ENCODE measurements around the gene RIC1. TPM values are rescaled to one million over a fixed set of nuclear protein-coding genes. Genes with fewer than 3 reads are reported as not detected.
"Not testable (repeated sequence)": the region's sequence is repeated elsewhere in the genome, so short reads cannot be mapped to it uniquely, and the experiment has no call there.

RIC1 gene
- total RNA-seq, 1 experiment from 2014 or later = 13.8 TPM

DNA sequence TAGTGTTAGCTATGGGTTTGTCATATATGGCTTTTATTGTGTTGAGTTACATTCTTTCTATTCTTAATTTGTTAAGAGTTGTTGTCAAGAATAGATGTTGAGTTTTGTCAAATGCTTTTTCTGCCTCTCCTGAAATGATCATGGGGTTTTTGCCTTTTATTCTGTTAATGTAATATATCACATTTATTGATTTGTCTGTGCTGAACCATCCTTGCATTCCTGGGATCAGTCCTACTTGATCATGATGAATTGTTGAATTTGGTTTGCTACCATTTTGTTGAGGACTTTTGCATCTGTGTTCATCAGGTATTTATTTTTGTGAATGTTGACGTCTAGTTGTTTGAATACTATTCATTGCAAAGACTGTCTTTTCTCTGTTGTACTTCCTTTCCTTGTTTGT is 23.9 kb downstream of the RIC1 start:
- H3K4me2 ChIP-seq = no peak overlapping the region
- no peaks in the 10 kb centered on the region for H3K27me3 ChIP-seq (ENCODE audit: insufficient read depth, low read depth)
- H3K27ac ChIP-seq = no peak overlapping the region
- no peak for DNase-seq
- POLR2A ChIA-PET (ENCODE audit: unreplicated experiment) = no interaction called here
- H2AFZ ChIP-seq = no peak overlapping the region
- H4K20me1 ChIP-seq (ENCODE audit: insufficient read depth) = no peaks in the 10 kb centered on the region
- no peaks in the 10 kb centered on the region for H3K9me2 ChIP-seq (ENCODE audit: insufficient read depth)
- peaks cover 10% of the 10 kb centered on the region; the same call in 1 of the 2 replicates for H3K9me3 ChIP-seq (ENCODE audit: insufficient read depth, low read depth)
- no TSS peak for BruUV-seq (replicated peaks)
- CTCF ChIA-PET = no interaction called here
- H3K36me3 ChIP-seq (ENCODE audit: low read depth) = no peaks in the 10 kb centered on the region
- H3K4me1 ChIP-seq (replicated peaks; ENCODE audit: insufficient read depth) = no peaks in the 10 kb centered on the region
- peaks cover 46% of the 10 kb centered on the region for H3K79me2 ChIP-seq (ENCODE audit: low read depth)
- intact Hi-C loops (cut with micrococcal nuclease; ENCODE audit: unreplicated experiment) = no loop called here
- no peak for TF ChIP-seq CTCF (conservative IDR thresholded peaks at IDR 0.05)
- TF ChIP-seq EZH2 (IDR thresholded peaks at IDR 0.05; ENCODE audit: low read depth) = no peak
- no peak overlapping the region for H3K4me3 ChIP-seq
- no peaks in the 10 kb centered on the region for H3F3A ChIP-seq (ENCODE audit: insufficient read depth, low read depth)

DNA sequence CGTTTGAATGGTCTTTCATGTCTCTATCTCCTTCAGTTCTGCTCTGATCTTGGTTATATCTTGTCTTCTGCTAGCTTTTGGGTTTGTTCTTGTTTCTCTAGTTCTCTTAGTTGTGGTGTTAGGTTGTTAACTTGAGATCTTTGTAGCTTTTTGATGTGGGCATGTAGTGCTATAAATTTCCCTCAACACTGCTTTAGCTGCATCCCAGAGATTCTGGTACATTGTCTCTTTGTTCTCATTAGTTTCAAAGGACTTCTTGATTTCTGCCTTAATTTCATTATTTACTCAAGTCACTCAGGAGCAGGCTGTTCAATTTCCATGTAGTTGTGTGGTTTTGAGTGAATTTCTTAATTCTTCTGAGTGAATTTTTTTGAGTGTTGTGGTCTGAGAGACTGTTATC is 33.9 kb downstream of the RIC1 start:
- DNase-seq; H3K4me2 ChIP-seq; H3K9me3 ChIP-seq (ENCODE audit: insufficient read depth, low read depth); H3K36me3 ChIP-seq (ENCODE audit: low read depth); H3K9me2 ChIP-seq (ENCODE audit: insufficient read depth); intact Hi-C loops (cut with micrococcal nuclease; ENCODE audit: unreplicated experiment); H3K79me2 ChIP-seq (ENCODE audit: low read depth); H3K27me3 ChIP-seq (ENCODE audit: insufficient read depth, low read depth); H3F3A ChIP-seq (ENCODE audit: insufficient read depth, low read depth); BruUV-seq (replicated peaks); H3K27ac ChIP-seq; CTCF ChIA-PET; H2AFZ ChIP-seq; H4K20me1 ChIP-seq (ENCODE audit: insufficient read depth); H3K4me3 ChIP-seq; H3K4me1 ChIP-seq (replicated peaks; ENCODE audit: insufficient read depth): not testable (repeated sequence)
- POLR2A ChIA-PET (ENCODE audit: unreplicated experiment) = interaction anchor here (0.6 to 0.7 kb wide), 2 partner anchors 38 to 157 kb away, joined by 3 to 5 read pairs; no protein-coding TSS in a partner anchor

DNA sequence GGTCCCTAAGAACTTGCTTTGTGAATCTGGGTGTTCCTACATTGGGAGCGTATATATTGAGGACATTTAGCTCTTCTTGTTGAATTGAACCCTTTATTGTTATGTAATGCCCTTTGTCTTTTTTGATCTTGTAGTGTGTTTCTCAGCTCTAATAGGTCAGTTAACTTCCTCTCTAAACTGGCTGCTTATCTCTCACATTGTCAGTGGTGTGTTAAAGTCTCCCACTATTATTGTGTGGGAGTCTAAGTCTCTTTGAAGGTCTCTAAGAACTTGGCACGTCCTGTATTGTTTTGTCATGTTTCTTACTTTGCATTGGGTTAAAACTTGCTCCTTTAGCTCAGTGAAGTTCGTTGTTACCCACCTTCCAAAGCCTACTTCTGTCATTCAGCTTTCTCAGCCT is 36.2 kb downstream of the RIC1 start:
- H3K27ac ChIP-seq = no peak overlapping the region
- no peak overlapping the region for H3K4me3 ChIP-seq
- no peak overlapping the region for H3K4me2 ChIP-seq
- H3K79me2 ChIP-seq (ENCODE audit: low read depth) = 0 out of 2 replicates have a peak, but pooled peaks cover 7% of the 10 kb centered on the region
- no peaks in the 10 kb centered on the region for H3K27me3 ChIP-seq (ENCODE audit: insufficient read depth, low read depth)
- no peaks in the 10 kb centered on the region for H3K36me3 ChIP-seq (ENCODE audit: low read depth)
- intact Hi-C loops (cut with micrococcal nuclease; ENCODE audit: unreplicated experiment) = no loop called here
- no peak for DNase-seq
- no peaks in the 10 kb centered on the region for H3K9me2 ChIP-seq (ENCODE audit: insufficient read depth)
- TF ChIP-seq EZH2 (IDR thresholded peaks at IDR 0.05; ENCODE audit: low read depth) (no peak), CTCF (conservative IDR thresholded peaks at IDR 0.05) (no peak)
- ChIA-PET CTCF (no interaction called here), POLR2A (ENCODE audit: unreplicated experiment) (interaction anchor here (0.6 kb wide), 1 partner anchor 64 kb away, joined by 5 read pairs; no protein-coding TSS in a partner anchor)
- H2AFZ ChIP-seq = no peak overlapping the region
- no TSS peak for BruUV-seq (replicated peaks)
- no peaks in the 10 kb centered on the region for H3K4me1 ChIP-seq (replicated peaks; ENCODE audit: insufficient read depth)
- no peaks in the 10 kb centered on the region for H4K20me1 ChIP-seq (ENCODE audit: insufficient read depth)
- no peaks in the 10 kb centered on the region for H3K9me3 ChIP-seq (ENCODE audit: insufficient read depth, low read depth)
- no peaks in the 10 kb centered on the region for H3F3A ChIP-seq (ENCODE audit: insufficient read depth, low read depth)

DNA sequence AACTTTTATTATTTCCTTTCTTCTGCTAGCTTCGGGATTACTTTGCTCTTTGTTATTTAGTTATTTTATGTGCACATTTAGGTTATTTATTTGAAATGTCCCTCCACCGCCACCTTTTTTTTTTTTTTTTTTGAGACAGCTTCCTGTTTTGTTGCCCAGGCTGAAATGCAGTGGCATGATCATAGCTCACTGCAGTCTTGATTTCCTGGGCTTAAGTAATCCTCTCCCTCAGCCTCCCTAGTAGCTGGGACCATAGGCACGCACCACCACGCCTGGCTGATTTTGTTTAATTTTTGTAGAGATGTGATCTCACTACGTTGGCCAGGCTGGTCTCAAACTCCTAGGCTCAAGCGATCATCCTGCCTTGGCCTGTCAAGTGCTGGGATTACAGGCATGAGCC is 38.5 kb downstream of the RIC1 start:
- H3K79me2 ChIP-seq (ENCODE audit: low read depth) = 0 out of 2 replicates have a peak, but pooled peaks cover 7% of the 10 kb centered on the region
- ChIA-PET POLR2A (ENCODE audit: unreplicated experiment) (no interaction called here), CTCF (no interaction called here)
- H3K9me2 ChIP-seq (ENCODE audit: insufficient read depth) = no peaks in the 10 kb centered on the region
- no peak overlapping the region for H3K27ac ChIP-seq
- no peaks in the 10 kb centered on the region for H3K27me3 ChIP-seq (ENCODE audit: insufficient read depth, low read depth)
- no peaks in the 10 kb centered on the region for H3K9me3 ChIP-seq (ENCODE audit: insufficient read depth, low read depth)
- no peaks in the 10 kb centered on the region for H3F3A ChIP-seq (ENCODE audit: insufficient read depth, low read depth)
- H4K20me1 ChIP-seq (ENCODE audit: insufficient read depth) = no peaks in the 10 kb centered on the region
- no peaks in the 10 kb centered on the region for H3K4me1 ChIP-seq (replicated peaks; ENCODE audit: insufficient read depth)
- H3K4me2 ChIP-seq = no peak overlapping the region
- no TSS peak for BruUV-seq (replicated peaks)
- intact Hi-C loops (cut with micrococcal nuclease; ENCODE audit: unreplicated experiment) = no loop called here
- H2AFZ ChIP-seq = no peak overlapping the region
- no peak for DNase-seq
- H3K4me3 ChIP-seq = no peak overlapping the region
- TF ChIP-seq EZH2 (IDR thresholded peaks at IDR 0.05; ENCODE audit: low read depth) = no peak
- TF ChIP-seq CTCF (conservative IDR thresholded peaks at IDR 0.05) = no peak
- H3K36me3 ChIP-seq (ENCODE audit: low read depth) = no peaks in the 10 kb centered on the region
